Measurements from ENCODE around the gene AKAP7.

Gene AKAP7

GRCh38 chr6:131177996-131178395, 42.7 kb downstream of the AKAP7 start:
- H3K4me1 ChIP-seq (ENCODE audit: insufficient read depth, low read length, severe bottlenecking), result no peaks in the 10 kb centered on the region
- TF ChIP-seq EZH2 (IDR thresholded peaks at IDR 0.05; ENCODE audit: borderline replicate concordance, low read length) (no peak), CTCF (IDR thresholded peaks at IDR 0.05; ENCODE audit: low read length) (no peak)
- no peak overlapping the region for H3K4me2 ChIP-seq (ENCODE audit: low read length)
- H3K79me2 ChIP-seq (ENCODE audit: insufficient read depth, low read length), result no peaks in the 10 kb centered on the region
- H2AFZ ChIP-seq (ENCODE audit: low read length), result no peak overlapping the region
- no peaks in the 10 kb centered on the region for H3K9me2 ChIP-seq (ENCODE audit: low read depth, low read length)
- H3K27ac ChIP-seq (ENCODE audit: low read depth, low read length, poor library complexity, severe bottlenecking), result no peak overlapping the region
- H3K9ac ChIP-seq (ENCODE audit: low read length), result no peak overlapping the region
- H3K27me3 ChIP-seq (ENCODE audit: insufficient read depth, low read length), result no peaks in the 10 kb centered on the region
- no peaks in the 10 kb centered on the region for H3K36me3 ChIP-seq (ENCODE audit: insufficient read depth, low read length)
- H3K9me3 ChIP-seq (ENCODE audit: low read length), result no peaks in the 10 kb centered on the region
- H3K4me3 ChIP-seq (ENCODE audit: low read depth, low read length, poor library complexity, severe bottlenecking), result no peak overlapping the region
- no peaks in the 10 kb centered on the region for H3F3A ChIP-seq (ENCODE audit: insufficient read depth, low read length)
- no peaks in the 10 kb centered on the region for H4K20me1 ChIP-seq (ENCODE audit: insufficient read depth, low read length)

GRCh38 chr6:131182991-131183425, 47.7 kb downstream of the AKAP7 start:
- Histone ChIP-seq H3K4me2 (ENCODE audit: low read length) (no peak overlapping the region), H3K4me3 (ENCODE audit: low read depth, low read length, poor library complexity, severe bottlenecking) (no peak overlapping the region), H2AFZ (ENCODE audit: low read length) (no peak overlapping the region), H3K9me2 (ENCODE audit: low read depth, low read length) (no peaks in the 10 kb centered on the region), H3K27me3 (ENCODE audit: insufficient read depth, low read length) (no peaks in the 10 kb centered on the region), H3K9ac (ENCODE audit: low read length) (no peak overlapping the region), H3K79me2 (ENCODE audit: insufficient read depth, low read length) (no peaks in the 10 kb centered on the region), H4K20me1 (ENCODE audit: insufficient read depth, low read length) (no peaks in the 10 kb centered on the region), H3K9me3 (ENCODE audit: low read length) (no peaks in the 10 kb centered on the region), H3K27ac (ENCODE audit: low read depth, low read length, poor library complexity, severe bottlenecking) (no peak overlapping the region), H3K36me3 (ENCODE audit: insufficient read depth, low read length) (no peaks in the 10 kb centered on the region), H3F3A (ENCODE audit: insufficient read depth, low read length) (no peaks in the 10 kb centered on the region), H3K4me1 (ENCODE audit: insufficient read depth, low read length, severe bottlenecking) (no peaks in the 10 kb centered on the region)
- TF ChIP-seq CTCF (IDR thresholded peaks at IDR 0.05; ENCODE audit: low read length) (peak; percentile 48), EZH2 (IDR thresholded peaks at IDR 0.05; ENCODE audit: borderline replicate concordance, low read length) (no peak)

GRCh38 chr6:131183427-131184095, 48.3 kb downstream of the AKAP7 start:
- Histone ChIP-seq H3K4me3 (ENCODE audit: low read depth, low read length, poor library complexity, severe bottlenecking) (no peak overlapping the region), H3K27me3 (ENCODE audit: insufficient read depth, low read length) (no peaks in the 10 kb centered on the region), H3K36me3 (ENCODE audit: insufficient read depth, low read length) (no peaks in the 10 kb centered on the region), H3K4me2 (ENCODE audit: low read length) (no peak overlapping the region), H3K4me1 (ENCODE audit: insufficient read depth, low read length, severe bottlenecking) (no peaks in the 10 kb centered on the region), H3K79me2 (ENCODE audit: insufficient read depth, low read length) (no peaks in the 10 kb centered on the region), H3F3A (ENCODE audit: insufficient read depth, low read length) (no peaks in the 10 kb centered on the region), H3K9me3 (ENCODE audit: low read length) (no peaks in the 10 kb centered on the region), H2AFZ (ENCODE audit: low read length) (no peak overlapping the region), H3K27ac (ENCODE audit: low read depth, low read length, poor library complexity, severe bottlenecking) (no peak overlapping the region), H3K9ac (ENCODE audit: low read length) (no peak overlapping the region), H4K20me1 (ENCODE audit: insufficient read depth, low read length) (no peaks in the 10 kb centered on the region), H3K9me2 (ENCODE audit: low read depth, low read length) (no peaks in the 10 kb centered on the region)
- TF ChIP-seq EZH2 (IDR thresholded peaks at IDR 0.05; ENCODE audit: borderline replicate concordance, low read length), result no peak
- TF ChIP-seq CTCF (IDR thresholded peaks at IDR 0.05; ENCODE audit: low read length), result no peak

Measured in OCI-LY1 (cell line).